H1 (cell line): ENCODE measurements around the gene PNO1.

ENCODE experiments used
- BCL11A ChIP-seq, 2 experiments: IDR thresholded peaks; one replicate each; pipeline ENCODE4 v1.6.1; 2011; ENCODE audit warnings: low read depth in 2 of 2, low read length in 2 of 2, mild to moderate bottlenecking in 2 of 2
- PHF8 ChIP-seq: fragments of 200-600 bp; sonication (generic); conservative IDR thresholded peaks from 2 replicates; pipeline ENCODE4 v1.7.1; 2012; ENCODE audit warnings: low read depth, mild to moderate bottlenecking, inconsistent platforms, low read length, moderate library complexity
- POLR2A ChIP-seq, 2 experiments: IDR thresholded peaks; 1 replicate in 1 of 2; 2 replicates in 1 of 2; pipeline ENCODE4 v1.6.1; 2011; ENCODE audit warnings: low read depth in 2 of 2, low read length in 2 of 2, mild to moderate bottlenecking in 2 of 2; ENCODE audit errors: control extremely low read depth in 1 of 2
- RBBP5 ChIP-seq: IDR thresholded peaks from 2 replicates; pipeline ENCODE4 v1.7.1; 2012; ENCODE audit warnings: low read depth, mild to moderate bottlenecking, inconsistent platforms, low read length, moderate library complexity, borderline replicate concordance
- SP2 ChIP-seq: IDR thresholded peaks from 2 replicates; pipeline ENCODE4 v1.6.1; 2012; ENCODE audit warnings: mild to moderate bottlenecking, low read length, inconsistent platforms
- ZNF274 ChIP-seq: IDR thresholded peaks from 2 replicates; pipeline ENCODE4 v1.7.0; 2012; ENCODE audit warnings: low read length, borderline replicate concordance; ENCODE audit errors: extremely low read depth
- TF ChIP-seq, protein P1 (sequence below), 3 experiments: IDR thresholded peaks; 1 replicate in 2 of 3; 2 replicates in 1 of 3; pipeline versions ENCODE4 v1.5.1 to v1.6.1; 2011; ENCODE audit warnings: low read length in 3 of 3, mild to moderate bottlenecking in 3 of 3, inconsistent platforms in 2 of 3, low read depth in 1 of 3, moderate library complexity in 1 of 3; ENCODE audit not compliant: insufficient read depth in 1 of 3; ENCODE audit errors: control extremely low read depth in 1 of 3

DNA sequence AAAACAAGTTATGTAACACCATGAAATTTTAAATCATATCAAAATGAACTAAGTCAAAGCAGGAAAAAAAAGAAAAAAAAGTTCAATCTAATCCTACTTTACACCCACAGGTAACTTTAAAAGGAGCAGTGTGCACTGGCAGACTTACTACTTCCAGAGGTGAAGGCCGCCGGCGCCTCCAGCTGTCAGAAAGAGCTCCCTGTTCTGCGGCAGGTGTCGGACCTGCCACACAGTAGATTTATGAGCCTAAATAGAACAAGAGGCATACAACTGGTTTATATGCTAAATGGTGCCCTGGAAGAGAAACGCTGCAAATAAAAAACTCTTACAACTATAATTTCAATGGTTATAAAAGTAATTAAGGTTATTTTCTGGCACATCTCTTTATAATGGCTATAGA lies 23.1 kb upstream of the PNO1 start:
- no peak for TF ChIP-seq ZNF274
- TF ChIP-seq POLR2A (IDR thresholded peaks at IDR 0.05; ENCODE audit: control extremely low read depth in 1 of 2, low read depth in 2 of 2, low read length in 2 of 2) = no peak
- no peak for TF ChIP-seq PHF8
- TF ChIP-seq SP2 = no peak
- TF ChIP-seq, protein P1, sequence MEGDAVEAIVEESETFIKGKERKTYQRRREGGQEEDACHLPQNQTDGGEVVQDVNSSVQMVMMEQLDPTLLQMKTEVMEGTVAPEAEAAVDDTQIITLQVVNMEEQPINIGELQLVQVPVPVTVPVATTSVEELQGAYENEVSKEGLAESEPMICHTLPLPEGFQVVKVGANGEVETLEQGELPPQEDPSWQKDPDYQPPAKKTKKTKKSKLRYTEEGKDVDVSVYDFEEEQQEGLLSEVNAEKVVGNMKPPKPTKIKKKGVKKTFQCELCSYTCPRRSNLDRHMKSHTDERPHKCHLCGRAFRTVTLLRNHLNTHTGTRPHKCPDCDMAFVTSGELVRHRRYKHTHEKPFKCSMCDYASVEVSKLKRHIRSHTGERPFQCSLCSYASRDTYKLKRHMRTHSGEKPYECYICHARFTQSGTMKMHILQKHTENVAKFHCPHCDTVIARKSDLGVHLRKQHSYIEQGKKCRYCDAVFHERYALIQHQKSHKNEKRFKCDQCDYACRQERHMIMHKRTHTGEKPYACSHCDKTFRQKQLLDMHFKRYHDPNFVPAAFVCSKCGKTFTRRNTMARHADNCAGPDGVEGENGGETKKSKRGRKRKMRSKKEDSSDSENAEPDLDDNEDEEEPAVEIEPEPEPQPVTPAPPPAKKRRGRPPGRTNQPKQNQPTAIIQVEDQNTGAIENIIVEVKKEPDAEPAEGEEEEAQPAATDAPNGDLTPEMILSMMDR (IDR thresholded peaks at IDR 0.05; ENCODE audit: control extremely low read depth in 1 of 3, insufficient read depth in 1 of 3, low read depth in 1 of 3, low read length in 3 of 3) = peak in 1 of 3 experiments; percentile 10; a peak in 1 of 4 replicates
- no peak for TF ChIP-seq RBBP5
- TF ChIP-seq BCL11A (IDR thresholded peaks at IDR 0.05; ENCODE audit: low read depth in 2 of 2, low read length in 2 of 2) = no peak
